ENCODE measurements around the gene GAPDHS.

GAPDHS gene

DNA sequence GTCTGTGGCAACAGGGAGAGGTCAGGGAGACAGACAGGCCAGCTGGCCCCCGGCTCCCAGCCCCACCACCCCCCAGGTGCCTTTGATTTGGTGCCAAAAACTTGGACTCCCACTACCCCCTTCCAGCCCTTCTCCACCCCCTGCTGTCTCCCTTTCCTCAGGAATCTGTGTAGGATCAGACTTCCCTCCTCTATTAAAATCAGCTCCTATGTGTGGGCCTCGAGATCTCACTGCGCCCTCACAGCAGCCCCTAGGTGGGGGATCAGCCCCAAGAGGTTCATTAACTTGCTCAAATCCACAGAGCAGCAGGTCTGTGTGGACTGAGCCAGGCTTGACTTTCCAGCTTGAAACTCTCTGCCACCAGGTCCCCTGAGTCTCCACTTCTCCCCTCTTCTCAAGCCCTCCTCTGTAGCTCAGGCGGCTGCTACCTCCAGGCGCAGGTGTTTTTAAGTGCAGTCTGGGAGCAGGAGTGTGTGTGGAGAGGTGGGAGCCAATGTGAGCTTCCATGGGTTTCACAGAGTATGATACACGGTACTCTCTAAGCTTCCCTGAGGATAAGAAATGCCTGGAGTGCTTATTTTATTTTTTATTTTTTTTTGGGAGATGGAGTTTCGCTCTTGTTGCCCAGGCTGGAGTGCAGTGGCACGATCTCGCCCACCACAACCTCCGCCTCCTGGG is 1.7 kb downstream of the GAPDHS start:
- H3K36me3 Mint-ChIP-seq (ENCODE audit: low read depth), result peaks cover 5% of the 10 kb centered on the region
- no peak overlapping the region for H3K4me3 Mint-ChIP-seq
- DNase-seq, result no peak
- H3K27me3 Mint-ChIP-seq (ENCODE audit: low read depth, poor library complexity), result peaks cover 20% of the 10 kb centered on the region
- H3K9me3 Mint-ChIP-seq, result no peaks in the 10 kb centered on the region
- H3K4me1 Mint-ChIP-seq, result peaks cover 17% of the 10 kb centered on the region
- peak overlapping the region; percentile 28 for H3K27ac Mint-ChIP-seq
- TF ChIP-seq, protein P1, sequence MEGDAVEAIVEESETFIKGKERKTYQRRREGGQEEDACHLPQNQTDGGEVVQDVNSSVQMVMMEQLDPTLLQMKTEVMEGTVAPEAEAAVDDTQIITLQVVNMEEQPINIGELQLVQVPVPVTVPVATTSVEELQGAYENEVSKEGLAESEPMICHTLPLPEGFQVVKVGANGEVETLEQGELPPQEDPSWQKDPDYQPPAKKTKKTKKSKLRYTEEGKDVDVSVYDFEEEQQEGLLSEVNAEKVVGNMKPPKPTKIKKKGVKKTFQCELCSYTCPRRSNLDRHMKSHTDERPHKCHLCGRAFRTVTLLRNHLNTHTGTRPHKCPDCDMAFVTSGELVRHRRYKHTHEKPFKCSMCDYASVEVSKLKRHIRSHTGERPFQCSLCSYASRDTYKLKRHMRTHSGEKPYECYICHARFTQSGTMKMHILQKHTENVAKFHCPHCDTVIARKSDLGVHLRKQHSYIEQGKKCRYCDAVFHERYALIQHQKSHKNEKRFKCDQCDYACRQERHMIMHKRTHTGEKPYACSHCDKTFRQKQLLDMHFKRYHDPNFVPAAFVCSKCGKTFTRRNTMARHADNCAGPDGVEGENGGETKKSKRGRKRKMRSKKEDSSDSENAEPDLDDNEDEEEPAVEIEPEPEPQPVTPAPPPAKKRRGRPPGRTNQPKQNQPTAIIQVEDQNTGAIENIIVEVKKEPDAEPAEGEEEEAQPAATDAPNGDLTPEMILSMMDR (IDR thresholded peaks at IDR 0.05), result no peak

DNA sequence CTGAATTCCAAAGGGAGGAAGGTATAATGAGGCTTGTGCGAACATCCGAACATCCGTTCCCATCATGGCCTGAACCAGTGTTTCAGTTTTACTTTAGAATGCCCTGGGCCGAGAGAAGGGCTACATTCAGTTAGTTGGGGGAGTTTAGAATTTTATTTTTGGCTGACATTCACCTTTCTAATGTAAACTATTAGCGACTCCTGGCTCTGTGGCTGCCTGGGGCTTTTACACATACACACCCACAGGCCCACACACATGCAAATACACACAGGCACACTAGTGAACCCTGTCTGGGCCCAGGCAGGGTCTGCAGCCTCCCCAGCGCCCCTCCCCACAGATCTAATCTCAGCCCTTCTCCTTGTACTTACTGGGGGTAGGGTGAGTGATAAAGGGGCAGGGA is 6.1 kb downstream of the GAPDHS start:
- Mint-ChIP-seq H3K4me3 (no peak overlapping the region), H3K27ac (peak overlapping the region; percentile 69), H3K4me1 (peaks cover 15% of the 10 kb centered on the region), H3K9me3 (no peaks in the 10 kb centered on the region), H3K27me3 (ENCODE audit: low read depth, poor library complexity) (peaks cover 7% of the 10 kb centered on the region), H3K36me3 (ENCODE audit: low read depth) (peaks cover 6% of the 10 kb centered on the region)
- DNase-seq, result no peak
- TF ChIP-seq, protein P1 (IDR thresholded peaks at IDR 0.05), result no peak

DNA sequence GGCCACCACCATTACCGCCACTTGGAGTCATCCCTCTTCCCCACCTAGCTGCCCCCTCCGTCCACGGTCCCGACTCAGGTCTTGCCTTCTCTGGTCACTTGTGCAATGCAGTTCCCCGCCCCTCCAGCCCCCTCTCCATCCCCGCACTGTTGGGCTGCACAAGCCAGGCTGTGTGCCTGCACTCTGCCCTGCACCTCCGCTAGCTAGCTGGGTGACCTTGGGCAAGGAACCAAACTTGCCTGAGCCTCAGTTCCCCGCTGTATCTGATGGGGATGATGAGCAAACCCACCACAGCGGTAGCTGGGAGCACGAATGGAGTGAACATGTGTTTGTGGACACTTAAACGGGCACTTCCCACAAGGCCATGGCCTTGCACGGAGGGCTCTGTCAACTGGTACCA is 6.6 kb downstream of the GAPDHS start:
- no peak overlapping the region for H3K4me3 Mint-ChIP-seq
- peaks cover 6% of the 10 kb centered on the region for H3K36me3 Mint-ChIP-seq (ENCODE audit: low read depth)
- H3K27me3 Mint-ChIP-seq (ENCODE audit: low read depth, poor library complexity), result peaks cover 7% of the 10 kb centered on the region
- DNase-seq, result no peak
- peaks cover 19% of the 10 kb centered on the region for H3K4me1 Mint-ChIP-seq
- H3K9me3 Mint-ChIP-seq, result no peaks in the 10 kb centered on the region
- TF ChIP-seq, protein P1 (IDR thresholded peaks at IDR 0.05), result no peak
- H3K27ac Mint-ChIP-seq, result no peak overlapping the region

DNA sequence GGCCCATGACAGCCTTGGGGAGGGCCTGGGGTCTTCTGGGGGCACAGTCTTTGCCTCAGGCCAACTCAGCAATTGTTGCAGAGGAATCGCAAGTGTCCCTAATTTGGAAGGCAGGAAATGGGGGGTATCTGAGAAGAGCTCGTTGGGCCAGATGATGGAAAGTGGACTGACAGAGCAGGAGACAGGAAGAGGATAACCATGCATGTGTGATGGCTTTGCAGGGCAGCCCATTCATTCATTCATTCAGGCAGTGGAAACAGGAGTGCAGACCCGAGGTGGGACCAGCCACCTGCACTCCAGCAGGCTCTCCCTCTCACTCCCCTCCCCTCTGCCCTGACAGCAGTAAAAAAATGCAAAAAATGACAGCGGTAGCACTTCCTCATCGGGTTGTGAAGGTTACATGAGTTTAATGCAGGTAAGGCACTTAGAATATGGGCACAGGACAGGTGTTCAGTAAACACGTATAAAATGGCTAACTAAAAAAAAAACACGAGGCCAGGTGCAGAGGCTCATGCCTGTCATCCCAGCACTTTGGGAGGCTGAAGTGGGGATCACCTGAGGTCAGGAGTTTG is 7.2 kb downstream of the GAPDHS start:
- DNase-seq, result no peak
- no peaks in the 10 kb centered on the region for H3K9me3 Mint-ChIP-seq
- no peak overlapping the region for H3K4me3 Mint-ChIP-seq
- H3K4me1 Mint-ChIP-seq, result peaks cover 19% of the 10 kb centered on the region
- no peak overlapping the region for H3K27ac Mint-ChIP-seq
- peaks cover 4% of the 10 kb centered on the region for H3K27me3 Mint-ChIP-seq (ENCODE audit: low read depth, poor library complexity)
- peaks cover 6% of the 10 kb centered on the region for H3K36me3 Mint-ChIP-seq (ENCODE audit: low read depth)
- TF ChIP-seq, protein P1 (IDR thresholded peaks at IDR 0.05), result no peak

DNA sequence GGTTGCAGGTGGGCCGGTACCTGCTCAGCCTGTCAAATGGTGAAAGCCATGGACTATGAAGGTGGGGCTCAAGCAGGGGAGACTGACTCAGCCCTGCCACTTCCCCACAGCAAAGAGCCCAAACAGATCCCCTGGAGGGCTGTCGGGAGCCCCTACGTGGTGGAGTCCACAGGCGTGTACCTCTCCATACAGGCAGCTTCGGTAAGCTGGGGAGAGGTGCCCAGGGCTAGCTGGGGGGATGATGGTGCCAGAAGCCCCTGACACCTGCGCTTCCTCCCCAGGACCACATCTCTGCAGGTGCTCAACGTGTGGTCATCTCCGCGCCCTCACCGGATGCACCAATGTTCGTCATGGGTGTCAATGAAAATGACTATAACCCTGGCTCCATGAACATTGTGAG is 9.0 kb downstream of the GAPDHS start:
- H3K4me1 Mint-ChIP-seq, result peaks cover 23% of the 10 kb centered on the region
- H3K27me3 Mint-ChIP-seq (ENCODE audit: low read depth, poor library complexity), result peaks cover 4% of the 10 kb centered on the region
- H3K36me3 Mint-ChIP-seq (ENCODE audit: low read depth), result peaks cover 6% of the 10 kb centered on the region
- TF ChIP-seq, protein P1 (IDR thresholded peaks at IDR 0.05), result no peak
- no peak overlapping the region for H3K27ac Mint-ChIP-seq
- no peak overlapping the region for H3K4me3 Mint-ChIP-seq
- no peaks in the 10 kb centered on the region for H3K9me3 Mint-ChIP-seq
- no peak for DNase-seq
